Measurements from ENCODE around the gene SRGAP1.

- no peak for TF ChIP-seq EZH2 (IDR thresholded peaks at IDR 0.05; ENCODE audit: insufficient read depth, poor library complexity, severe bottlenecking)
- no peak for TF ChIP-seq EZH2phosphoT487 (IDR thresholded peaks at IDR 0.05; ENCODE audit: insufficient read depth, low read depth)
Measured at GRCh38 chr12:64004641-64005040, 160.1 kb downstream of the SRGAP1 start.
